ENCODE measurements around the gene CLEC14A. TPM values are rescaled to one million over a fixed set of nuclear protein-coding genes. Genes with fewer than 3 reads are reported as not detected.

The CLEC14A gene
- total RNA-seq, 1 experiment from 2014 or later: not detected

GRCh38 chr14:38221077-38221476, 34.8 kb downstream of the CLEC14A start:
- DNase-seq: no peak

GRCh38 chr14:38217553-38217952, 38.3 kb downstream of the CLEC14A start:
- Mint-ChIP-seq H3K9me3 (ENCODE audit: low read depth, unreplicated experiment) (no peaks in the 10 kb centered on the region), H3K36me3 (ENCODE audit: insufficient read depth, unreplicated experiment) (no peaks in the 10 kb centered on the region), H3K4me3 (ENCODE audit: low read depth, unreplicated experiment) (no peak overlapping the region), H3K27ac (ENCODE audit: unreplicated experiment) (no peak overlapping the region), H3K4me1 (ENCODE audit: low read depth, unreplicated experiment) (no peaks in the 10 kb centered on the region), H3K27me3 (ENCODE audit: unreplicated experiment) (no peaks in the 10 kb centered on the region)
- BruUV-seq (replicated peaks): no TSS peak
- DNase-seq: no peak
- CTCF ChIA-PET: no interaction called here
- no peak for TF ChIP-seq CTCF (IDR thresholded peaks at IDR 0.05; ENCODE audit: unreplicated experiment)
- intact Hi-C loops (cut with micrococcal nuclease; ENCODE audit: unreplicated experiment): no loop called here

More at GRCh38 chr14:38221077-38221476, 34.8 kb downstream of the CLEC14A start:
- H3K36me3 Mint-ChIP-seq (ENCODE audit: insufficient read depth, unreplicated experiment): no peaks in the 10 kb centered on the region
- no peaks in the 10 kb centered on the region for H3K27me3 Mint-ChIP-seq (ENCODE audit: unreplicated experiment)
- no peak for TF ChIP-seq CTCF (IDR thresholded peaks at IDR 0.05; ENCODE audit: unreplicated experiment)
- no peaks in the 10 kb centered on the region for H3K4me1 Mint-ChIP-seq (ENCODE audit: low read depth, unreplicated experiment)
- H3K4me3 Mint-ChIP-seq (ENCODE audit: low read depth, unreplicated experiment): no peak overlapping the region
- no peaks in the 10 kb centered on the region for H3K9me3 Mint-ChIP-seq (ENCODE audit: low read depth, unreplicated experiment)
- no TSS peak for BruUV-seq (replicated peaks)
- CTCF ChIA-PET: no interaction called here
- H3K27ac Mint-ChIP-seq (ENCODE audit: unreplicated experiment): no peak overlapping the region
- intact Hi-C loops (cut with micrococcal nuclease; ENCODE audit: unreplicated experiment): no loop called here

- Mint-ChIP-seq H3K27ac (ENCODE audit: unreplicated experiment) (no peak overlapping the region), H3K36me3 (ENCODE audit: insufficient read depth, unreplicated experiment) (peaks cover 11% of the 10 kb centered on the region), H3K4me3 (ENCODE audit: low read depth, unreplicated experiment) (no peak overlapping the region), H3K4me1 (ENCODE audit: low read depth, unreplicated experiment) (peaks cover 7% of the 10 kb centered on the region), H3K27me3 (ENCODE audit: unreplicated experiment) (peaks cover 34% of the 10 kb centered on the region), H3K9me3 (ENCODE audit: low read depth, unreplicated experiment) (no peaks in the 10 kb centered on the region)
- no TSS peak for BruUV-seq (replicated peaks)
- no peak for DNase-seq
- CTCF ChIA-PET: no interaction called here
- intact Hi-C loops (cut with micrococcal nuclease; ENCODE audit: unreplicated experiment): no loop called here
- no peak for TF ChIP-seq CTCF (IDR thresholded peaks at IDR 0.05; ENCODE audit: unreplicated experiment)
These were observed 42.9 kb downstream of the CLEC14A start for GRCh38 chr14:38213001-38213400.

- no TSS peak for BruUV-seq (replicated peaks)
- no peak for TF ChIP-seq CTCF (IDR thresholded peaks at IDR 0.05; ENCODE audit: unreplicated experiment)
- Mint-ChIP-seq H3K27me3 (ENCODE audit: unreplicated experiment) (peaks cover 42% of the 10 kb centered on the region), H3K4me3 (ENCODE audit: low read depth, unreplicated experiment) (no peak overlapping the region), H3K27ac (ENCODE audit: unreplicated experiment) (no peak overlapping the region), H3K9me3 (ENCODE audit: low read depth, unreplicated experiment) (no peaks in the 10 kb centered on the region), H3K4me1 (ENCODE audit: low read depth, unreplicated experiment) (peaks cover 7% of the 10 kb centered on the region), H3K36me3 (ENCODE audit: insufficient read depth, unreplicated experiment) (peaks cover 14% of the 10 kb centered on the region)
- intact Hi-C loops (cut with micrococcal nuclease; ENCODE audit: unreplicated experiment): no loop called here
- CTCF ChIA-PET: no interaction called here
- DNase-seq: no peak
These were observed 43.8 kb downstream of the CLEC14A start for GRCh38 chr14:38212111-38212510.
